Thyroid gland (tissue), 4 donors: Measurements from ENCODE around the gene IL6. TPM values are rescaled to one million over a fixed set of nuclear protein-coding genes. Genes with fewer than 3 reads are reported as not detected.
A peak's percentile ranks its signal among the peaks of the same experiment; 100 is the strongest.

Experiments used
- DNase-seq, 2 donors: peaks; one replicate each; pipeline ENCODE4 v3.0.0-alpha.2; 2019
- H3K27ac ChIP-seq, 3 donors: fragments of 200-600 bp; sonication (generic); 1 replicate in 2 of 3; 2 replicates in 1 of 3; pipeline ENCODE4 v1.5.1; 2016 to 2019; ENCODE audit warnings: mild to moderate bottlenecking in 1 of 3, moderate library complexity in 1 of 3
- H3K27me3 ChIP-seq: fragments of 200-600 bp; sonication (generic); one replicate; pipeline ENCODE4 v1.5.1; 2019
- H3K36me3 ChIP-seq, 2 donors: fragments of 200-600 bp; sonication (generic); one replicate each; pipeline ENCODE4 v1.5.1; 2016 to 2019
- H3K4me1 ChIP-seq, 2 donors: fragments of 200-600 bp; sonication (generic); one replicate each; pipeline ENCODE4 v1.5.1; 2017 to 2019
- H3K4me3 ChIP-seq, 3 donors: fragments of 200-600 bp; sonication (generic); replicated peaks in 1 of 3; 1 replicate in 2 of 3; 2 replicates in 1 of 3; pipeline ENCODE4 v1.5.1; 2016; ENCODE audit warnings: mild to moderate bottlenecking in 1 of 3
- H3K9me3 ChIP-seq: fragments of 200-600 bp; sonication (generic); one replicate; pipeline ENCODE4 v1.5.1; 2017
- CTCF ChIP-seq, 6 experiments: fragments of 200-600 bp in 3 of 6; fragments of 450-650 bp in 3 of 6; sonication (generic) in 3 of 6; IDR thresholded peaks; one replicate each; pipeline ENCODE4 v1.5.1; 2016 to 2019; ENCODE audit warnings: antibody characterized with exemption in 6 of 6, mild to moderate bottlenecking in 2 of 6, inconsistent platforms in 1 of 6, moderate library complexity in 1 of 6
- POLR2A ChIP-seq, 2 donors: fragments of 450-650 bp; IDR thresholded peaks; one replicate each; pipeline ENCODE4 v1.6.1; 2017; ENCODE audit warnings: antibody characterized with exemption in 2 of 2, mild to moderate bottlenecking in 2 of 2, moderate library complexity in 1 of 2
- WGBS, 2 donors: methylation state at CpG; one replicate each; pipeline ENCODE4 v1.1.5; 2017; 5-methylcytosine and 5-hydroxymethylcytosine counted together
- intact Hi-C: fragments of 100-400 bp; cut with DNase I; formaldehyde crosslinking; loops from one replicate; pipeline ENCODE4 v1.15.1; 2023
- total RNA-seq, 4 donors: library from RNA; depleted of rRNA; stranded (reverse); fragments of >200 nt; gene quantifications; one replicate each; pipeline ENCODE4 v1.2.3, GENCODE V29; 2016

IL6 gene
- total RNA-seq, 4 donors from 2014 or later = 0.78 to 10.9 (median 3.7) TPM

DNA sequence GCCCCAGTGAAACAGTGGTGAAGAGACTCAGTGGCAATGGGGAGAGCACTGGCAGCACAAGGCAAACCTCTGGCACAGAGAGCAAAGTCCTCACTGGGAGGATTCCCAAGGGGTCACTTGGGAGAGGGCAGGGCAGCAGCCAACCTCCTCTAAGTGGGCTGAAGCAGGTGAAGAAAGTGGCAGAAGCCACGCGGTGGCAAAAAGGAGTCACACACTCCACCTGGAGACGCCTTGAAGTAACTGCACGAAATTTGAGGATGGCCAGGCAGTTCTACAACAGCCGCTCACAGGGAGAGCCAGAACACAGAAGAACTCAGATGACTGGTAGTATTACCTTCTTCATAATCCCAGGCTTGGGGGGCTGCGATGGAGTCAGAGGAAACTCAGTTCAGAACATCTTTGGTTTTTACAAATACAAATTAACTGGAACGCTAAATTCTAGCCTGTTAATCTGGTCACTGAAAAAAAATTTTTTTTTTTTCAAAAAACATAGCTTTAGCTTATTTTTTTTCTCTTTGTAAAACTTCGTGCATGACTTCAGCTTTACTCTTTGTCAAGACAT lies 574 bp upstream of the IL6 start:
- Histone ChIP-seq H3K27me3 (no peaks in the 10 kb centered on the region), H3K9me3 (no peaks in the 10 kb centered on the region), H3K27ac (peak overlapping the region; percentile 72 to 78 (median 75)), H3K4me3 (peak overlapping the region in 1 of 3 donors; percentile 31), H3K36me3 (no peaks in the 10 kb centered on the region), H3K4me1 (peaks cover 30 to 46% of the 10 kb centered on the region in 2 donors)
- WGBS, 2 donors = 12 to 17% methylated on average over 8 of the region's 8 CpGs
- DNase-seq = peak; percentile 80 to 81
- TF ChIP-seq CTCF (IDR thresholded peaks at IDR 0.05) (peak in 5 of 6 experiments; percentile 43 to 87 (median 69)), POLR2A (IDR thresholded peaks at IDR 0.05) (no peak)
- intact Hi-C loops = loop anchor here (5.0 kb wide), 1 partner anchor 164 kb away; no protein-coding TSS in a partner anchor

GRCh38 chr7:22727714-22728035 lies 675 bp downstream of the IL6 start:
- intact Hi-C loops = loop anchor here (5.0 kb wide), 1 partner anchor 165 kb away; no protein-coding TSS in a partner anchor
- no peak for DNase-seq
- no peaks in the 10 kb centered on the region for H3K36me3 ChIP-seq
- no peak overlapping the region for H3K4me3 ChIP-seq
- TF ChIP-seq CTCF (IDR thresholded peaks at IDR 0.05) = no peak
- no peak for TF ChIP-seq POLR2A (IDR thresholded peaks at IDR 0.05)
- no peaks in the 10 kb centered on the region for H3K27me3 ChIP-seq
- H3K9me3 ChIP-seq = no peaks in the 10 kb centered on the region
- WGBS, 2 donors = 66% methylated on average over 3 of the region's 3 CpGs
- H3K27ac ChIP-seq = peak overlapping the region; percentile 72 to 78 (median 75)
- H3K4me1 ChIP-seq = peaks cover 28 to 43% of the 10 kb centered on the region in 2 donors

- TF ChIP-seq CTCF (IDR thresholded peaks at IDR 0.05) = peak in 4 of 6 experiments; percentile 32 to 70 (median 43)
- no peak for TF ChIP-seq POLR2A (IDR thresholded peaks at IDR 0.05)
- intact Hi-C loops = loop anchor here (5.0 kb wide), 1 partner anchor 166 kb away; no protein-coding TSS in a partner anchor
- Histone ChIP-seq H3K4me1 (peaks cover 20 to 35% of the 10 kb centered on the region in 2 donors), H3K9me3 (no peaks in the 10 kb centered on the region), H3K36me3 (no peaks in the 10 kb centered on the region), H3K27me3 (no peaks in the 10 kb centered on the region), H3K27ac (peak overlapping the region in 2 of 3 donors; percentile 72 to 75), H3K4me3 (no peak overlapping the region)
- 93 to 95% methylated on average over 1 of the region's 1 CpG for WGBS, 2 donors
- DNase-seq = peak; percentile 54
These were observed 1.5 kb downstream of the IL6 start for GRCh38 chr7:22728401-22729029.

DNA sequence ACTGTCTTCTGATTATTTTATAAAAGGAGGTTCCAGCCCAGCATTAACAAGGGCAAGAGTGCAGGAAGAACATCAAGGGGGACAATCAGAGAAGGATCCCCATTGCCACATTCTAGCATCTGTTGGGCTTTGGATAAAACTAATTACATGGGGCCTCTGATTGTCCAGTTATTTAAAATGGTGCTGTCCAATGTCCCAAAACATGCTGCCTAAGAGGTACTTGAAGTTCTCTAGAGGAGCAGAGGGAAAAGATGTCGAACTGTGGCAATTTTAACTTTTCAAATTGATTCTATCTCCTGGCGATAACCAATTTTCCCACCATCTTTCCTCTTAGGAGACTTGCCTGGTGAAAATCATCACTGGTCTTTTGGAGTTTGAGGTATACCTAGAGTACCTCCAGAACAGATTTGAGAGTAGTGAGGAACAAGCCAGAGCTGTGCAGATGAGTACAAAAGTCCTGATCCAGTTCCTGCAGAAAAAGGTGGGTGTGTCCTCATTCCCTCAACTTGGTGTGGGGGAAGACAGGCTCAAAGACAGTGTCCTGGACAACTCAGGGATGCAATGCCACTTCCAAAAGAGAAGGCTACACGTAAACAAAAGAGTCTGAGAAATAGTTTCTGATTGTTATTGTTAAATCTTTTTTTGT lies 2.3 kb downstream of the IL6 start:
- H3K27ac ChIP-seq = no peak overlapping the region

More for the DNA sequence above, 2.3 kb downstream of the IL6 start:
- Histone ChIP-seq H3K4me3 (no peak overlapping the region), H3K27me3 (no peaks in the 10 kb centered on the region), H3K36me3 (no peaks in the 10 kb centered on the region), H3K4me1 (peaks cover 20 to 27% of the 10 kb centered on the region in 2 donors), H3K9me3 (no peaks in the 10 kb centered on the region)
- 89 to 95% methylated on average over 3 of the region's 3 CpGs for WGBS, 2 donors
- TF ChIP-seq CTCF (IDR thresholded peaks at IDR 0.05) (no peak), POLR2A (IDR thresholded peaks at IDR 0.05) (no peak)
- no peak for DNase-seq
- intact Hi-C loops = loop anchor here (5.0 kb wide), 1 partner anchor 167 kb away; no protein-coding TSS in a partner anchor
